ENCODE measurements around the gene CFAP70.
"Not testable (repeated sequence)": the region's sequence is repeated elsewhere in the genome, so short reads cannot be mapped to it uniquely, and the experiment has no call there.

The CFAP70 gene

DNA sequence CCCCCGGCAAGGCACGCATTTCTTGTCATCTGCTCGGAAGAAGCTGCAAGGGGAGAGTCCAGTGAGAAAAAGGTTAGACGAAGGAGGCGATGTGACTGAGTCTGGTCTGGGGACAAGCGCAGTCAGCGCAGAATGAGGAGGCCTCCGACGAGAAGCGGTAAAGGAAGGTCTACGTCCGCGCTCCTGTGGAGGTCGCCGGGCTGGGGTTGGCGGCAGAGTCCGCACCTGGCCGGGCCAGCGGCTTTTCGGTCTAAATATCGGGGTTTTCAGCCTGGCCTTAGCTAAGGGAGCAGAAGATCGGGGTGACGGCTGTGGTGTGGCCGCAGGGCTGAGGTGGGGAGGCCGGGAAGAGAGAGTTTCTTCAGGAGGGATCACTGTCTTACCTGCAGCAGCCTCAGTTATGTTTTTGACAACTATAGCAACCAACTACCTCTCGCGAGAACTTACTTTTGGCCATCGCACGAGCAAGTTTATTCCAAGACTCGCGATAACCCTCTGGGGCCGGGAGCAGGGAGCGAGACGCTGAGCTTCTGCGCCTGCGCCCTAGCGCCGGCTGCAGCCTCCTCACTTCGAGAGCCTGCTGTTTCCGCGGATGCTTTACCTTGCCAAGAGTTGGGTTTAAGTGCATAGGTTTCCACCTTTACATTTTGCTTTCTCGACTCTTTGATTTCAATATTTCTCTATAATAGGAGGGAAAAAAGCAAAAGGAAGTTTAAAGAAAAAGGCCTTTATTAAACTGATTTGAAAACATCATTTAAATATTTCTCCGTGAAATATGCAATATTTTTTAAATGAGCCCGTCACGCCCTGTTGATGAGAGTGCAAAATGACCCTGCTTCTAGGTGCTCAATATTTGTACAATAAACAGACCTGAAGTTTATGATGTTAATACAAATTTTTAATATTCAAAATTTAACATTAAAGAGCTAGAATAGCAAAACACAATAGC lies at the start of gene CFAP70:
TSS of gene CFAP70 (minus strand) at position 534 of the 949 bp plus-strand sequence. CDS start 4,068 bp downstream, outside the sequence.
- DNase-seq: peak; percentile 89 to 95

DNA sequence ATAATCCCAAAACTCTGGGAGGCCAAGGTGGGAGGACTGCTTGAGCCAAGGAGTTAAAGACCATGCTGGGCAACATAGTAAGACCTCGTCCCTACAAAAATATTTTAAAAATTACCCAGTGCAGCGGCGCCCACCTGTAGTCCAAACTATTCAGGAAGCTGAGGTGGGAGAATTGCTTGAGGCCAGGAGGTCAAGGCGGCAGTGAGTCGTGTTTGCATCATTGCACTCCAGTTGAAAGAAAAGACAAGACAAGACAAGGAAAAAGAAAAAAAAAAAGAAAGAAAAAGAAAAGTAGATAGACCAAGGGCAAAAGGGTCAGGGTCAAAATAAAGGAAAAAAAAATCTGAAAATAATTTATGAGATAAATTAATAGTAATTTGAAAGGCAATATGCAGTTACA lies 49.4 kb upstream of the CFAP70 start:
- DNase-seq: no peak

DNA sequence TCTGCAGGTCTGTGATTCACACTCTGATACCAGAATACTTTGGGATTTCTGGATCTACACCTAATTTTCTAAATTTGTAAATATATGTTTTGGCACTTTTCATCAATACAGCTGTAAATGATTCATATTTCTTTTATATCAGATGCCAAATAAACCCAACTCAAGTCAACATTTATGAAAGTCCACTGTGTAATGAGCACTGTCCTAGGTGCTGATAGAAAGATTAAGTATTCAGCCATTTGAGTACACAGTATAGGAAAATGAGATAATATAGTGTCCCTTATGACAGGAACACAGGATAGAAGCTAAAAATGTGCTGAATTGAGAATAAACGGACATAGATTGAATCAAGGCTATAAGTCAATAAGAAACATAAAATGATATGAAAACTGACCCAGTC lies 48.8 kb upstream of the CFAP70 start:
- no peak for DNase-seq

DNA sequence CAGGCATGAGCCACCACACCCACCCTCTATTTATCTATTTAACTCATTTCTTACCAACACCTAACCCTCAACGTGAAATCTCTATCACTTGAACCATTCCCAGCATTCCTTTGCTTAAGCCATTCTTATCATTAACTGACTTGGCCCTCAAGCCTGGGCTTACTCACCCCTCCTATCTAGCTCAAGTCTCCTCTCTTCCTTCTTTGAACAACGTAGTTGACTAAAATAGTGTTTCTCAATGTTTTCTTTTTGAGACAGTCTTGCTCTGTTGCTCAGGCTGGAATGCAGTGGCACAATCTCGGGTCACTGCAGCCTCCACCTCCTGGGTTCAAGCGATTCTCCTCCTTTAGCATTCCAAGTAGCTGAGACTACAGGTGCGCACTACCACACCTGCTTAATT lies 48.2 kb upstream of the CFAP70 start:
- no peak for DNase-seq

DNA sequence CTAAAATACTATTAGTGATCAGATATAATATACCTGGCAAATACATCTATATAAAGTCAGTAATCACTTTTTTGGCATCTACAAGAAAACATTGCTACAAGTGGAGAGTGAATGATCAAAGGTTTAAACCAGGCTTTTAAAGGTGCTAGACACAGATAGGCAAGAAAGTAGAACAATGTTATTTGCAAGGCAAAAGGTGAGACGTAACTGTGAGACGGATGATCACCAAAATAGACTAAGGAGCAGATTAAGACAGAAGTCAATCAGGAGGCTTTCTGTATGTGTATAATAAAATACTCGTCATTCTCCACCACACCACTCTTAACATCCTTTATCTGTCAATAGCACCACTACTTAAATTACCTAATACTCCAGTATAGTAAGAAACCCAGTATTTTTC lies 46.9 kb upstream of the CFAP70 start:
- no peak for DNase-seq

GRCh38 chr10:73404690-73405089 lies 46.0 kb upstream of the CFAP70 start:
- DNase-seq: no peak

- no peak for DNase-seq
These were observed 43.0 kb upstream of the CFAP70 start for GRCh38 chr10:73401636-73402035.

DNA sequence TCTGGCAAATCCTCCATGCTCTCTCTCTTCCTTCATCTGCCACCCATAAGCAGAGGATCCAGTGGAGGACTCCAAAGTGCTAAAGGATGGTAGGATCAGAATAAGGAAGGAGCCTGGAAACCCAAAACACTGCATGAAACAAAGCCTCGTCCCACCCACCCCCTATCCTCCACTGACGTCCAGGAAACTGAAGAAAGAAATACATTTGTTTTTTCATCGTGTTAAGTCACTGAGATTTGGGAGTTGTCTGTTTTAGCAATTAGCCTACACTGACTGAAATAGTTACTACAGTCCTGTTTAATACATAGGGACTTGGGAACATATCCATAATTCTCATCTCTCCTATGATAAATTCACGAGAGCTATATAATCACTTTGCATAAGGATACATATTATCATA lies 40.4 kb upstream of the CFAP70 start:
- no peak for DNase-seq

DNA sequence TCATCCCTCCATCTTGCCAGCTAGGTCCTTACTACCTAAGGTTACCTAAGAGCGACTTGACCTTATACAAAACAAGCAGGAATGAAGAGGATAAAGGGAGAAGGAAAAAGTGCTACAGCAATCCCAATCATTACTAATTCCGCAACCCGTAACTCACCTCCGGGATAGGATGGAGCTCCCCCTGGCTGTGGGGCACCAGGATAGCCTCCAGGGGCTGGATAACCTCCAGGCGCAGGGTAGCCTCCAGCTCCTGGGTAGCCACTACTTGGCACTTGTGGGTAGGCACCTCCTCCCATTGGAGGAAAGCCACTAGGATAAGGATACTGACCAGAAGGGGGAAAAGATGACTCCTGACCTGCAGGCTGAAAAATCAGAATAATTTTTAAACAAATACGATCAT lies 39.4 kb upstream of the CFAP70 start:
- no peak for DNase-seq

DNA sequence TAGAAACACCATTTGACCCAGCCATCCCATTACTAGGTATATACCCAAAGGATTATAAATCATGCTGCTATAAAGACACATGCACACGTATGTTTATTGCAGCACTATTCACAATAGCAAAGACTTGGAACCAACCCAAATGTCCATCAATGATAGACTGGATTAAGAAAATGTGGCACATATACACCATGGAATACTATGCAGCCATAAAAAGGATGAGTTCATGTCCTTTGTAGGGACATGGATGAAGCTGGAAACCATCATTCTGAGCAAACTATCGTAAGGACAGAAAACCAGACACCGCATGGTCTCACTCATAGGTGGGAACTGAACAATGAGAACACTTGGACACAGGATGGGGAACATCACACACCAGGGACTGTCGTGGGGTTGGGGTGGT lies 35.7 kb upstream of the CFAP70 start:
- DNase-seq: not testable (repeated sequence)

DNA sequence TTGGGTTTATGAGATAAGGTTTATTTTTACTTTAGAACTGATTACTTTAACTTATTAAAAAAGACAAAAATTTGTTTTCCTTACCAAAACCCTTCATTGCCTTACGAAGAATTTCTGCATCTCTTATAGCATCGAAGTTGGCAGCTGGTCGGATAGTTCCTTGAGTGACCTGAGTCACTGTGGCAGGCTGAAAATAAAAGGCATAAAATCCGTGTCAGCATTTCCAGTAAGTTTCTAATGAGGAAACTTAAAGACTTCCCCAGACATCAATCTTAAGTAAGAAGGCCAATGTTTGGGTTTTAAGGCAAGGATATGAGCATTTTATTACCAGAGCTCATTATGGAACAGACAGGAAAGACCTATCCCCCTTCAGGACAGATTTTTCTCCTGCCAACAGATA lies 29.6 kb upstream of the CFAP70 start:
- no peak for DNase-seq

DNA sequence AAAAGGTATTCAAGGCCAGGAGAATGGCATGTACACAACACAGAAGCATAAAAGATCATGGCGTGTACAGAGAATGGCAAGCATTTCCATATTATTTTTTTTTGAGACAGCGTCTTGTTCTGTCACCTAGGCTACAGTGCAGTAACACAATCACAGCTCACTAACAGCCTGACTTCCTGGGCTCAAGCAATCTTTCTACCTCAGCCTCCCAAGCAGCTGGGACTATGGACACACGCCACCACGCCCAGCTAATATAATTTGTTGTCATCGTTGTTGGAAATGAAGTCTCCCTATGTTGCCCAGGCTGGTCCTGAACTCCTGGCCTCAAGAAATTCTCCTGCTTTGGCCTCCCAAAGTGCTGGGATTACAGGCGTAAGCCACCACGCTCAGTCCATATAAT lies 27.9 kb upstream of the CFAP70 start:
- no peak for DNase-seq

- no peak for DNase-seq
These were observed 20.5 kb upstream of the CFAP70 start for GRCh38 chr10:73379064-73379748.

- no peak for DNase-seq
These were observed 18.0 kb upstream of the CFAP70 start for GRCh38 chr10:73376679-73377078.

DNA sequence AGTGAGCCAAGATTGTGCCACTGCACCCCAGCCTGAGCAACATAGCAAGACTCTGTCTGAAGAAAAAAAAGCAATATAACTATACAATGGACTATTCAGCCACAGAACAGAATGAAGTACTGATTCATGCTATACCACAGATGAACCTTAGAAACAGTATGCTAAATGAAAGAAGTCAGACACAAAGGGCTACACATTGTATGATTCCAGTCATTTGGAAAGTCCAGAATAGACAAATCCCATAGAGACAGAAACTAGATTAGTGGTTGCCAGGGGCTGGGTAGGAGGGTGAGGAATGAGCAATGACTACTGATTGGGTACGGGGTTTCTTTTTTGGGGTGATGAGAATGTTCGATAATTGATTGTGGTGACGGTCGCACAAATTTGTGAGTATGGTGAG lies 9.6 kb upstream of the CFAP70 start:
- no peak for DNase-seq

DNA sequence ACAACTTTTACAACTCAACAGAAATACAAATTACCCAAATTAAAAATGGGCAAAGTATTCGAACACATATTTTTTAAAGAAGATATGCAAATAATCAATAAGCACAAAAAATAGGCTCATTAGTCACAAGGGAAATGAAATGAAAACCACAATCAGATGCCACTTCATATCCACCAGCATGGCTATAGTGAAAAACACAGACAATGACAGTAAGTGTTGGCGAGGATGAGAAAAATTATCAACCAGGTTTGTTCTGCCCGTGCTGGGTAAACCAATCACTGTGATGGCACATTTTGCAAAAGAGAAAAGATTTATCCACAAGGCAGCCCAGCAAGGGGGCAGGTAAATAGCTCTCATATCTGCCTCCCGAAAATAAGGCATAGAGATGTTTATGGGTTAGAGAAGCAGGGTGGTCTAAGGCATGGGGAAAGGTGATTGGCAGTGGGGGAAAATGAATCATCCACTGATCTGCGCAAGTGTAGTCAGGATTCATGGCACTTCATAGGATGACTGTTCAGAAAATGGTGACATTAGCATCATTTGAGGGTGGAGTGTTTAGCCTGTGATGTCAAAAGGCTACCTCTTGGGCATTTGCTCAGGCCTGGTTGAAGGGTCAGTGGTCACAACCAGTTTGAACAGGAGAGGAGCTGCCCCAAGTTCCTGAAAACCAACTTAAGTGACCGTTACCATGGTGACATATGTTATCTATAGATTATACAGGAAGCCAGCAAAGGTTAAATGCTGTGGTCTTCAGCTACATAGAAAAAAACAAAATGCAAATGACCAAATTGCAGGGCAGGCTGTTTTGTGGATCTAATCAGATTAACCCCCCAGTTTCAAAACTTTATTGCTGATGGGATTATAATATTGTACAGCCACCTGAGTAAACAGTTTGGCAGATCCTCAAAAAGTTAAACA lies 8.0 kb upstream of the CFAP70 start:
- DNase-seq: no peak

DNA sequence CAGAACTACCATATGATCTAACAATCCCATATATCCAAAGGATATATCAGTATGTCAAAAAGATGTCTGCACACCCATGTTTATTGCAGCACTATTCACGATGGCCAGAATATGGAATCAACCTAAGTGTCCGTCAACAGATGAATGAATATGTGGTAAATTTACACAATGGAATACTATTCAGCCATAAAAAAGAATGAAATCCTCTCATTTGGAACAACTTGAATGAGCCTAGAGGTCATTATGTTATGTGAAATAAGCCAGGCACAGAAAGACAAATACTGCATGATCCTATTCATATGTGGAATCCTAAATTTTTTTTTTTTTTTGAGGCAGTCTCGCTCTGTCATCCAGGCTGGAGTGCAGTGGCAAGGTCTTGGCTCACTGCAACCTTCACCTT lies 6.3 kb upstream of the CFAP70 start:
- DNase-seq: no peak

DNA sequence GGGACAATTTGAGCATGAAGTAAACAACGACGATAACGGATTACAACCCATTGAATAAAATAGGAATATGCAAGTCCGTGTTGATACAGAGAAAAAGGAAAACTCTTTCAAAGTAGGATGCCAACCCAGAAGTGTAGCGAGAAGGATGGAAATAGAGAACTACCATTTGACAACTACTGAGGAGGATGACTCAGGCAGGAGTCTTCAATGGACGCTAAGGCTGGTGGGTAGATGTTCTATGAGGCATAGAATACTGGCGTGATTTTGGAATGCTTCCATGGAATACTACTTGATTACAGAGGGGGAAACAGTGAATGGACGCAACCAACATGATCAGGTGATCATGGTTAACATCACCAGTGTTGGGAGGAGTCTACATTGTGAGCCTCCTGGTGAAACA lies 828 bp upstream of the CFAP70 start:
- no peak for DNase-seq

- no peak for DNase-seq
These were observed 843 bp downstream of the CFAP70 start for GRCh38 chr10:73357821-73358220.

GRCh38 chr10:73357166-73357565 lies 1.5 kb downstream of the CFAP70 start:
- DNase-seq: no peak

DNA sequence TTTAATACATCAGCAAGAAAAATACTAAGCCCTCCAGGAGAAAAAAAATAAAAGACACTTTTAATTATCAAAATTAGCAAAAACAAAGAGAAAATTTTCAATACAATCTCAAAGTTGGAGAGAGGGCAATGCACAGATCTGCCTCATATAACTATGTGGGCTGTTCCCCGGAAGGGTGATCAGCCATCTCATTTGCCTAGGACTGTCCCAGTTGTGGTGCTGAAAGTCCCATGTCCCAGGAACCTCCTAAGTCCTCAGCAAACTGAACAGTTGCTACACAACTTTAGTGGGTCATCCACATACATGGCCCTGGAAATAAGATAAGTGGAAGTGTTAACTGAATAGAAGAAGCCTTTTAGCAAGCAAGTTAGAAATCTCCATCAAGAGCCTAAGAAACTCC lies 14.4 kb downstream of the CFAP70 start:
- DNase-seq: no peak

GRCh38 chr10:73340121-73340520 lies 18.5 kb downstream of the CFAP70 start:
- DNase-seq: no peak

GRCh38 chr10:73339436-73339835 lies 19.2 kb downstream of the CFAP70 start:
- no peak for DNase-seq

Data from inflammatory macrophage treated with lipopolysaccharide for 1 hour (primary cell).